SK-N-SH (cell line): ENCODE results near the gene SPTBN5. TPM values are rescaled to one million over a fixed set of nuclear protein-coding genes. Genes with fewer than 3 reads are reported as not detected.

Experiments used
- CTCF ChIA-PET: fragments of 300-600, 350-600 bp; formaldehyde crosslinking; extraction: SDS; loops from one replicate; lab custom pipeline; 2021; lab: Yijun Ruan, JAX
- POLR2A ChIA-PET: fragments of 350-600 bp; sonication (Branson Sonifier 250); formaldehyde crosslinking; extraction: SDS; loops from one replicate; lab custom pipeline; 2020; ENCODE audit warnings: antibody characterized with exemption, inconsistent platforms; lab: Yijun Ruan, JAX
- DNase-seq: peaks from one replicate; pipeline ENCODE4 v3.0.0; 2012
- H2AFZ ChIP-seq: fragments of 200-600 bp; sonication (generic); 2 replicates; pipeline ENCODE4 v1.8.1; 2016; ENCODE audit warnings: antibody characterized with exemption, mild to moderate bottlenecking, low read depth
- H3F3A ChIP-seq: fragments of 200-600 bp; sonication (generic); replicated peaks from 2 replicates; pipeline ENCODE3; 2016; ENCODE audit warnings: antibody characterized with exemption, mild to moderate bottlenecking; ENCODE audit not compliant: insufficient read depth
- H3K27ac ChIP-seq, 2 experiments: fragments of 200-500 bp in 1 of 2; fragments of 200-600 bp in 1 of 2; sonication (Bioruptor generic) in 1 of 2; sonication (generic), shearing (Covaris generic) in 1 of 2; 2 replicates each; pipeline versions ENCODE4 v1.5.1 to v1.6.1; 2014 to 2016; ENCODE audit warnings: low read depth in 2 of 2, inconsistent platforms in 1 of 2, low read length in 1 of 2, mild to moderate bottlenecking in 1 of 2, mixed read lengths in 1 of 2
- H3K27me3 ChIP-seq: fragments of 200-600 bp; sonication (generic), shearing (Covaris generic); 2 replicates; pipeline ENCODE4 v1.6.1; 2016; ENCODE audit warnings: mixed run types; ENCODE audit not compliant: insufficient read depth
- H3K36me3 ChIP-seq, 2 experiments: fragments of 200-500 bp in 1 of 2; fragments of 200-600 bp in 1 of 2; sonication (Bioruptor generic) in 1 of 2; sonication (generic) in 1 of 2; replicated peaks in 1 of 2; 2 replicates each; pipeline versions ENCODE3 to v1.5.1; 2014 to 2016; ENCODE audit warnings: low read length in 1 of 2, mild to moderate bottlenecking in 1 of 2; ENCODE audit not compliant: insufficient read depth in 2 of 2, control insufficient read depth in 1 of 2
- H3K4me1 ChIP-seq, 2 experiments: fragments of 200-500 bp in 1 of 2; fragments of 200-600 bp in 1 of 2; sonication (Bioruptor generic) in 1 of 2; sonication (generic), shearing (Covaris generic) in 1 of 2; 2 replicates each; pipeline versions ENCODE4 v1.5.1 to v1.6.1; 2014 to 2016; ENCODE audit warnings: low read depth in 1 of 2, low read length in 1 of 2, mixed run types in 1 of 2; ENCODE audit not compliant: insufficient read depth in 2 of 2, control insufficient read depth in 1 of 2
- H3K4me2 ChIP-seq: fragments of 200-600 bp; sonication (generic), shearing (Covaris generic); 2 replicates; pipeline ENCODE4 v1.6.1; 2017; ENCODE audit warnings: mixed run types
- H3K4me3 ChIP-seq, 2 experiments: fragments of 200-500 bp in 1 of 2; fragments of 200-600 bp in 1 of 2; sonication (Bioruptor generic) in 1 of 2; sonication (generic), shearing (Covaris generic) in 1 of 2; 2 replicates each; pipeline versions ENCODE4 v1.5.1 to v1.8.1; 2014 to 2016; ENCODE audit warnings: low read depth in 2 of 2, inconsistent platforms in 1 of 2, low read length in 1 of 2, mild to moderate bottlenecking in 1 of 2, mixed read lengths in 1 of 2, moderate library complexity in 1 of 2
- H3K79me2 ChIP-seq: fragments of 200-600 bp; sonication (generic); 2 replicates; pipeline ENCODE4 v1.8.1; 2017; ENCODE audit warnings: mild to moderate bottlenecking; ENCODE audit not compliant: insufficient read depth
- H3K9ac ChIP-seq: fragments of 200-600 bp; sonication (generic); 2 replicates; pipeline ENCODE4 v1.6.1; 2017; ENCODE audit warnings: mixed run types
- H3K9me2 ChIP-seq: fragments of 200-600 bp; sonication (generic); 2 replicates; pipeline ENCODE4 v1.6.1; 2017; ENCODE audit warnings: mixed run types
- H3K9me3 ChIP-seq: fragments of 200-600 bp; sonication (generic); 2 replicates; pipeline ENCODE4 v1.6.1; 2017; ENCODE audit warnings: mixed run types, mild to moderate bottlenecking, moderate library complexity
- H4K20me1 ChIP-seq: fragments of 200-600 bp; sonication (generic); 2 replicates; pipeline ENCODE4 v1.6.1; 2017; ENCODE audit warnings: mild to moderate bottlenecking, mixed run types; ENCODE audit not compliant: insufficient read depth
- ELF1 ChIP-seq: IDR thresholded peaks from 2 replicates; pipeline ENCODE4 v1.4.0; 2012
- EZH2phosphoT487 ChIP-seq: fragments of 200-600 bp; sonication (generic); IDR thresholded peaks from 2 replicates; pipeline ENCODE4 v1.6.1; 2017; ENCODE audit warnings: low read depth, mixed run types, mild to moderate bottlenecking, antibody characterized with exemption, moderate library complexity, borderline replicate concordance
- FOSL2 ChIP-seq: IDR thresholded peaks from 2 replicates; pipeline ENCODE4 v1.4.0; 2012; ENCODE audit warnings: low read depth, mild to moderate bottlenecking, moderate library complexity, borderline replicate concordance
- FOXM1 ChIP-seq: IDR thresholded peaks from 2 replicates; pipeline ENCODE4 v1.4.0; 2012; ENCODE audit warnings: low read depth, mild to moderate bottlenecking
- JUND ChIP-seq: IDR thresholded peaks from 2 replicates; pipeline ENCODE4 v1.4.0; 2012
- MAX ChIP-seq: IDR thresholded peaks from 2 replicates; pipeline ENCODE4 v1.4.0; 2012; ENCODE audit warnings: low read depth
- MXI1 ChIP-seq: IDR thresholded peaks from 2 replicates; pipeline ENCODE4 v1.6.1; 2012; ENCODE audit warnings: mild to moderate bottlenecking, low read depth, low read length, improper control_type of control experiment
- NFIC ChIP-seq: IDR thresholded peaks from 2 replicates; pipeline ENCODE4 v1.4.0; 2012; ENCODE audit warnings: borderline replicate concordance
- NRF1 ChIP-seq: IDR thresholded peaks from 2 replicates; pipeline ENCODE4 v1.6.1; 2012; ENCODE audit warnings: low read depth, mild to moderate bottlenecking, low read length
- RAD21 ChIP-seq: IDR thresholded peaks from 2 replicates; pipeline ENCODE4 v1.6.1; 2012; ENCODE audit warnings: mild to moderate bottlenecking, low read length
- RFX5 ChIP-seq: IDR thresholded peaks from 2 replicates; pipeline ENCODE4 v1.6.1; 2012; ENCODE audit warnings: mild to moderate bottlenecking, improper control_type of control experiment, low read length
- RXRA ChIP-seq: IDR thresholded peaks from 2 replicates; pipeline ENCODE4 v1.4.0; 2012; ENCODE audit warnings: low read depth, mild to moderate bottlenecking, borderline replicate concordance
- TCF12 ChIP-seq: IDR thresholded peaks from 2 replicates; pipeline ENCODE4 v1.4.0; 2012
- YY1 ChIP-seq: IDR thresholded peaks from 2 replicates; pipeline ENCODE4 v1.4.0; 2012; ENCODE audit warnings: low read depth, mild to moderate bottlenecking
- WGBS: methylation state at CpG from one replicate; pipeline ENCODE4 v1.1.6; 2017; ENCODE audit warnings: low lambda C conversion rate; 5-methylcytosine and 5-hydroxymethylcytosine counted together
- polyA plus RNA-seq, 3 experiments: library from polyadenylated mRNA; depleted of rRNA; stranded (reverse); fragments of >200 nt; gene quantifications; 2 replicates each; pipeline ENCODE4 v1.2.3, GENCODE V29; 2012
- TF ChIP-seq, protein P1 (sequence below): IDR thresholded peaks from 2 replicates; pipeline ENCODE4 v1.6.1; 2012; ENCODE audit warnings: mild to moderate bottlenecking, low read depth, low read length, moderate library complexity
- TF ChIP-seq, protein P2 (sequence below): IDR thresholded peaks from 2 replicates; pipeline ENCODE4; 2012

The SPTBN5 gene
- polyA plus RNA-seq, 1 of the 3 experiments (the other 2 are of a cell fraction): 0.23 TPM

GRCh38 chr15:41907141-41907540 is 13.3 kb upstream of the SPTBN5 start:
- ChIA-PET CTCF (interaction anchor here (1.0 to 1.8 kb wide), 6 partner anchors 61 to 441 kb away, joined by 3 to 4 read pairs (median 3); partner anchors contain the start of gene MAPKBP1), POLR2A (no interaction called here)
- Histone ChIP-seq H3K27ac (no peak overlapping the region), H2AFZ (no peak overlapping the region), H3K4me1 (peaks cover 0 to 15% of the 10 kb centered on the region in 2 experiments; a peak in 1 of 4 replicates), H3K4me2 (no peak overlapping the region), H3K9ac (no peak overlapping the region), H4K20me1 (no peaks in the 10 kb centered on the region), H3K9me3 (no peaks in the 10 kb centered on the region), H3F3A (no peaks in the 10 kb centered on the region), H3K9me2 (no peaks in the 10 kb centered on the region), H3K4me3 (no peak overlapping the region), H3K36me3 (peaks cover 10 to 21% of the 10 kb centered on the region in 2 experiments), H3K27me3 (no peaks in the 10 kb centered on the region), H3K79me2 (no peaks in the 10 kb centered on the region)
- WGBS: 100% methylated on average over 2 of the region's 3 CpGs
- TF ChIP-seq, protein P1, sequence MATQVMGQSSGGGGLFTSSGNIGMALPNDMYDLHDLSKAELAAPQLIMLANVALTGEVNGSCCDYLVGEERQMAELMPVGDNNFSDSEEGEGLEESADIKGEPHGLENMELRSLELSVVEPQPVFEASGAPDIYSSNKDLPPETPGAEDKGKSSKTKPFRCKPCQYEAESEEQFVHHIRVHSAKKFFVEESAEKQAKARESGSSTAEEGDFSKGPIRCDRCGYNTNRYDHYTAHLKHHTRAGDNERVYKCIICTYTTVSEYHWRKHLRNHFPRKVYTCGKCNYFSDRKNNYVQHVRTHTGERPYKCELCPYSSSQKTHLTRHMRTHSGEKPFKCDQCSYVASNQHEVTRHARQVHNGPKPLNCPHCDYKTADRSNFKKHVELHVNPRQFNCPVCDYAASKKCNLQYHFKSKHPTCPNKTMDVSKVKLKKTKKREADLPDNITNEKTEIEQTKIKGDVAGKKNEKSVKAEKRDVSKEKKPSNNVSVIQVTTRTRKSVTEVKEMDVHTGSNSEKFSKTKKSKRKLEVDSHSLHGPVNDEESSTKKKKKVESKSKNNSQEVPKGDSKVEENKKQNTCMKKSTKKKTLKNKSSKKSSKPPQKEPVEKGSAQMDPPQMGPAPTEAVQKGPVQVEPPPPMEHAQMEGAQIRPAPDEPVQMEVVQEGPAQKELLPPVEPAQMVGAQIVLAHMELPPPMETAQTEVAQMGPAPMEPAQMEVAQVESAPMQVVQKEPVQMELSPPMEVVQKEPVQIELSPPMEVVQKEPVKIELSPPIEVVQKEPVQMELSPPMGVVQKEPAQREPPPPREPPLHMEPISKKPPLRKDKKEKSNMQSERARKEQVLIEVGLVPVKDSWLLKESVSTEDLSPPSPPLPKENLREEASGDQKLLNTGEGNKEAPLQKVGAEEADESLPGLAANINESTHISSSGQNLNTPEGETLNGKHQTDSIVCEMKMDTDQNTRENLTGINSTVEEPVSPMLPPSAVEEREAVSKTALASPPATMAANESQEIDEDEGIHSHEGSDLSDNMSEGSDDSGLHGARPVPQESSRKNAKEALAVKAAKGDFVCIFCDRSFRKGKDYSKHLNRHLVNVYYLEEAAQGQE: no peak
- TF ChIP-seq NFIC: no peak
- no peak for TF ChIP-seq RXRA
- no peak for TF ChIP-seq JUND
- TF ChIP-seq EZH2phosphoT487: no peak
- TF ChIP-seq RFX5: no peak
- TF ChIP-seq, protein P2, sequence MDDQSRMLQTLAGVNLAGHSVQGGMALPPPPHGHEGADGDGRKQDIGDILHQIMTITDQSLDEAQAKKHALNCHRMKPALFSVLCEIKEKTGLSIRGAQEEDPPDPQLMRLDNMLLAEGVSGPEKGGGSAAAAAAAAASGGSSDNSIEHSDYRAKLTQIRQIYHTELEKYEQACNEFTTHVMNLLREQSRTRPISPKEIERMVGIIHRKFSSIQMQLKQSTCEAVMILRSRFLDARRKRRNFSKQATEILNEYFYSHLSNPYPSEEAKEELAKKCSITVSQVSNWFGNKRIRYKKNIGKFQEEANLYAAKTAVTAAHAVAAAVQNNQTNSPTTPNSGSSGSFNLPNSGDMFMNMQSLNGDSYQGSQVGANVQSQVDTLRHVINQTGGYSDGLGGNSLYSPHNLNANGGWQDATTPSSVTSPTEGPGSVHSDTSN: no peak
- no peak for TF ChIP-seq YY1
- TF ChIP-seq FOXM1: no peak
- TF ChIP-seq MAX: no peak
- no peak for TF ChIP-seq MXI1
- TF ChIP-seq NRF1: no peak
- no peak for TF ChIP-seq TCF12
- TF ChIP-seq ELF1: no peak
- no peak for TF ChIP-seq RAD21
- no peak for TF ChIP-seq FOSL2
- DNase-seq: no peak
